H1 (cell line): Measurements from ENCODE around the gene MBLAC2. TPM values are rescaled to one million over a fixed set of nuclear protein-coding genes. Genes with fewer than 3 reads are reported as not detected.

ENCODE experiments used
- CTCF ChIA-PET: fragments of 300-600 bp; sonication (Branson Sonifier 250); formaldehyde crosslinking; loops from one replicate; lab custom pipeline; 2021; ENCODE audit not compliant: partially characterized antibody; lab: Charles Lee
- POLR2A ChIA-PET: fragments of 300-600 bp; sonication (Branson Sonifier 250); formaldehyde crosslinking; loops from one replicate; lab custom pipeline; 2021; ENCODE audit warnings: inconsistent platforms; ENCODE audit not compliant: partially characterized antibody; lab: Charles Lee
- DNase-seq, 2 experiments: peaks; one replicate each; pipeline versions ENCODE4 v3.0.0 to v3.0.0-alpha.2; 2010 to 2022; ENCODE audit warnings: low spot score in 2 of 2, low read depth in 1 of 2, mixed read lengths in 1 of 2
- FAIRE-seq: peaks from 2 replicates; lab custom pipeline; 2011; peaks lifted over from hg19 to GRCh38; lab: Jason Lieb, UNC
- H2AFZ ChIP-seq: 2 replicates; pipeline ENCODE4 v1.8.1; 2012; ENCODE audit warnings: low read length, inconsistent platforms
- H2AK5ac ChIP-seq: 2 replicates; pipeline ENCODE4 v1.6.1; 2013; ENCODE audit warnings: low read depth, low read length
- H2BK120ac ChIP-seq: replicated peaks from 2 replicates; pipeline ENCODE3; 2013; ENCODE audit warnings: low read depth, low read length, inconsistent platforms
- H2BK12ac ChIP-seq: 2 replicates; pipeline ENCODE4 v1.6.1; 2013; ENCODE audit warnings: low read depth, low read length
- H2BK15ac ChIP-seq: 2 replicates; pipeline ENCODE4 v1.6.1; 2013; ENCODE audit warnings: low read length
- H2BK20ac ChIP-seq: 2 replicates; pipeline ENCODE4 v1.6.1; 2013; ENCODE audit warnings: low read length
- H2BK5ac ChIP-seq: 2 replicates; pipeline ENCODE4 v1.6.1; 2013; ENCODE audit warnings: low read depth, low read length
- H3K14ac ChIP-seq: 2 replicates; pipeline ENCODE4 v1.6.1; 2013; ENCODE audit warnings: inconsistent platforms; ENCODE audit not compliant: insufficient read length
- H3K18ac ChIP-seq: 2 replicates; pipeline ENCODE4 v1.6.1; 2013; ENCODE audit warnings: low read length; ENCODE audit errors: extremely low read depth
- H3K23ac ChIP-seq: 2 replicates; pipeline ENCODE4 v1.6.1; 2013; ENCODE audit warnings: inconsistent platforms; ENCODE audit not compliant: insufficient read length
- H3K23me2 ChIP-seq: 2 replicates; pipeline ENCODE4 v1.6.1; 2013; ENCODE audit warnings: low read depth, low read length
- H3K27ac ChIP-seq: 2 replicates; pipeline ENCODE4 v1.6.1; 2011; ENCODE audit warnings: low read depth, low read length, inconsistent platforms
- H3K27me3 ChIP-seq, 4 experiments: replicated peaks in 1 of 4; 1 replicate in 1 of 4; 2 replicates in 3 of 4; pipeline versions ENCODE4 v1.6.1 to v1.8.1; 2011 to 2013; ENCODE audit warnings: low read length in 3 of 4, mild to moderate bottlenecking in 3 of 4, inconsistent platforms in 2 of 4, mixed read lengths in 2 of 4, moderate library complexity in 1 of 4; ENCODE audit not compliant: control insufficient read depth in 3 of 4, insufficient read depth in 3 of 4; ENCODE audit errors: extremely low read depth in 1 of 4
- H3K36me3 ChIP-seq, 4 experiments: 2 replicates each; pipeline versions ENCODE4 v1.6.1 to v1.8.1; 2011 to 2013; ENCODE audit warnings: mild to moderate bottlenecking in 4 of 4, low read length in 3 of 4, moderate library complexity in 2 of 4, control low read depth in 1 of 4, inconsistent platforms in 1 of 4; ENCODE audit not compliant: insufficient read depth in 4 of 4, control insufficient read depth in 2 of 4
- H3K4ac ChIP-seq: replicated peaks from 2 replicates; pipeline ENCODE3; 2013; ENCODE audit warnings: low read length, low read depth, mixed read lengths, inconsistent platforms; ENCODE audit not compliant: insufficient read length
- H3K4me1 ChIP-seq, 4 experiments: replicated peaks in 1 of 4; 1 replicate in 1 of 4; 2 replicates in 3 of 4; pipeline versions ENCODE4 v1.6.1 to v1.8.1; 2011 to 2013; ENCODE audit warnings: low read length in 3 of 4, inconsistent platforms in 2 of 4, mixed read lengths in 1 of 4; ENCODE audit not compliant: insufficient read depth in 4 of 4, control insufficient read depth in 3 of 4
- H3K4me2 ChIP-seq, 2 experiments: 2 replicates each; pipeline versions ENCODE4 v1.6.1 to v1.8.1; 2011 to 2013; ENCODE audit warnings: low read depth in 2 of 2, low read length in 2 of 2, control low read depth in 1 of 2, inconsistent platforms in 1 of 2, mild to moderate bottlenecking in 1 of 2; ENCODE audit not compliant: insufficient read depth in 1 of 2
- H3K4me3 ChIP-seq, 4 experiments: fragments of 200-600, 300-600 bp in 1 of 4; sonication (generic), shearing (Covaris generic), sonication (Bioruptor Twin) in 1 of 4; 2 replicates each; pipeline versions ENCODE4 v1.5.1 to v1.8.1; 2011 to 2016; ENCODE audit warnings: low read length in 4 of 4, low read depth in 3 of 4, control low read depth in 2 of 4, inconsistent platforms in 2 of 4, mild to moderate bottlenecking in 2 of 4, mixed read lengths in 1 of 4, moderate library complexity in 1 of 4; ENCODE audit not compliant: insufficient read depth in 2 of 4; ENCODE audit errors: extremely low read depth in 1 of 4
- H3K56ac ChIP-seq: replicated peaks from 2 replicates; pipeline ENCODE3; 2013; ENCODE audit warnings: low read depth, mild to moderate bottlenecking, mixed read lengths, low read length, inconsistent platforms; ENCODE audit not compliant: insufficient read length
- H3K79me1 ChIP-seq: 2 replicates; pipeline ENCODE4 v1.6.1; 2013; ENCODE audit warnings: low read depth, low read length, control low read depth
- H3K79me2 ChIP-seq, 2 experiments: 2 replicates each; pipeline versions ENCODE4 v1.6.1 to v1.8.1; 2012 to 2013; ENCODE audit warnings: low read length in 2 of 2, mild to moderate bottlenecking in 2 of 2, inconsistent platforms in 1 of 2; ENCODE audit not compliant: insufficient read depth in 2 of 2, control insufficient read depth in 1 of 2
- H3K9ac ChIP-seq, 4 experiments: replicated peaks in 1 of 4; 1 replicate in 1 of 4; 2 replicates in 3 of 4; pipeline versions ENCODE4 v1.6.1 to v1.8.1; 2011 to 2013; ENCODE audit warnings: low read depth in 3 of 4, low read length in 3 of 4, control low read depth in 2 of 4, mild to moderate bottlenecking in 2 of 4, moderate library complexity in 2 of 4, inconsistent platforms in 1 of 4; ENCODE audit errors: extremely low read depth in 1 of 4
- H3K9me3 ChIP-seq, 2 experiments: 2 replicates each; pipeline versions ENCODE4 v1.6.1 to v1.8.1; 2012 to 2013; ENCODE audit warnings: mild to moderate bottlenecking in 2 of 2, moderate library complexity in 2 of 2, control low read depth in 1 of 2, inconsistent platforms in 1 of 2, low read depth in 1 of 2, low read length in 1 of 2, mixed read lengths in 1 of 2; ENCODE audit not compliant: insufficient read depth in 2 of 2
- H4K20me1 ChIP-seq, 2 experiments: replicated peaks in 1 of 2; 2 replicates each; pipeline versions ENCODE3 to v1.8.1; 2011 to 2013; ENCODE audit warnings: inconsistent platforms in 2 of 2, low read length in 2 of 2, mild to moderate bottlenecking in 1 of 2; ENCODE audit not compliant: insufficient read depth in 2 of 2, control insufficient read depth in 1 of 2
- H4K5ac ChIP-seq: 2 replicates; pipeline ENCODE4 v1.6.1; 2013; ENCODE audit warnings: low read length, low read depth, mixed read lengths, inconsistent platforms; ENCODE audit not compliant: insufficient read length
- H4K8ac ChIP-seq: 2 replicates; pipeline ENCODE4 v1.8.0; 2013; ENCODE audit warnings: mild to moderate bottlenecking, moderate library complexity, low read length, inconsistent platforms; ENCODE audit not compliant: insufficient read depth; ENCODE audit errors: extremely low read depth
- H4K91ac ChIP-seq: replicated peaks from 2 replicates; pipeline ENCODE3; 2013; ENCODE audit warnings: low read length, mixed read lengths, inconsistent platforms; ENCODE audit not compliant: insufficient read length
- CBX5 ChIP-seq: fragments of 300-800, 300-1000 bp; sonication (generic); IDR thresholded peaks from 2 replicates; pipeline ENCODE4 v1.7.1; 2016; ENCODE audit warnings: antibody characterized with exemption, low read length, low read depth
- JUN ChIP-seq: IDR thresholded peaks from 2 replicates; pipeline ENCODE4 v1.6.1; 2011; ENCODE audit warnings: low read depth, mild to moderate bottlenecking, improper control_type of control experiment, low read length
- RAD21 ChIP-seq, 2 experiments: IDR thresholded peaks in 1 of 2; conservative IDR thresholded peaks in 1 of 2; 2 replicates each; pipeline ENCODE4 v1.6.1; 2011; ENCODE audit warnings: low read depth in 2 of 2, low read length in 2 of 2, improper control_type of control experiment in 1 of 2, inconsistent platforms in 1 of 2, mild to moderate bottlenecking in 1 of 2, moderate library complexity in 1 of 2
- RBBP5 ChIP-seq: IDR thresholded peaks from 2 replicates; pipeline ENCODE4 v1.7.1; 2012; ENCODE audit warnings: low read depth, mild to moderate bottlenecking, inconsistent platforms, low read length, moderate library complexity, borderline replicate concordance
- SIN3A ChIP-seq, 2 experiments: IDR thresholded peaks in 1 of 2; conservative IDR thresholded peaks in 1 of 2; 2 replicates each; pipeline ENCODE4 v1.6.1; 2011 to 2012; ENCODE audit warnings: low read length in 2 of 2, improper control_type of control experiment in 1 of 2, low read depth in 1 of 2, mild to moderate bottlenecking in 1 of 2
- WGBS, 2 experiments: shearing (Covaris generic) in 1 of 2; methylation state at CpG; one replicate each; pipeline versions ENCODE4 v1.1.6 to v1.1.7; 2013 to 2015; ENCODE audit warnings: low lambda C conversion rate in 2 of 2, mixed read lengths in 2 of 2, inconsistent platforms in 1 of 2, low coverage in 1 of 2, missing lambda C conversion rate in 1 of 2; ENCODE audit not compliant: insufficient replicate concordance in 2 of 2, insufficient coverage in 1 of 2, insufficient read length in 1 of 2; ENCODE audit errors: extremely low coverage in 1 of 2, missing lambda C conversion rate in 1 of 2; 5-methylcytosine and 5-hydroxymethylcytosine counted together
- polyA plus RNA-seq, 7 experiments: library from polyadenylated mRNA; depleted of rRNA in 3 of 7; stranded (reverse) in 5 of 7; unstranded in 2 of 7; fragments of >200 nt in 5 of 7; fragments of 200-250 nt in 2 of 7; gene quantifications; 1 replicate in 5 of 7; 2 replicates in 1 of 7; 4 replicates in 1 of 7; pipeline versions ENCODE4 v1.2.1 to v1.2.3, GENCODE V29; 2011 to 2013; ENCODE audit warnings: missing spikeins in 2 of 7, mixed read lengths in 2 of 7
- total RNA-seq: library from RNA; stranded (reverse); fragmentation: NEBNext Ultra II Directional; extraction: Animal tissue kit (Norgen Biotek cat#: 25700); gene quantifications from 2 replicates; pipeline ENCODE4 v1.2.1, GENCODE V29; 2021
- TF ChIP-seq, protein P1 (sequence below), 3 experiments: IDR thresholded peaks; 1 replicate in 2 of 3; 2 replicates in 1 of 3; pipeline versions ENCODE4 v1.5.1 to v1.6.1; 2011; ENCODE audit warnings: low read length in 3 of 3, mild to moderate bottlenecking in 3 of 3, inconsistent platforms in 2 of 3, low read depth in 1 of 3, moderate library complexity in 1 of 3; ENCODE audit not compliant: insufficient read depth in 1 of 3; ENCODE audit errors: control extremely low read depth in 1 of 3

MBLAC2 gene
- total and polyA plus RNA-seq, 2 of the 8 experiments (the other 6 are each of a cell fraction or from before 2014, with no cell fraction given): 2.8 to 6.7 TPM

DNA sequence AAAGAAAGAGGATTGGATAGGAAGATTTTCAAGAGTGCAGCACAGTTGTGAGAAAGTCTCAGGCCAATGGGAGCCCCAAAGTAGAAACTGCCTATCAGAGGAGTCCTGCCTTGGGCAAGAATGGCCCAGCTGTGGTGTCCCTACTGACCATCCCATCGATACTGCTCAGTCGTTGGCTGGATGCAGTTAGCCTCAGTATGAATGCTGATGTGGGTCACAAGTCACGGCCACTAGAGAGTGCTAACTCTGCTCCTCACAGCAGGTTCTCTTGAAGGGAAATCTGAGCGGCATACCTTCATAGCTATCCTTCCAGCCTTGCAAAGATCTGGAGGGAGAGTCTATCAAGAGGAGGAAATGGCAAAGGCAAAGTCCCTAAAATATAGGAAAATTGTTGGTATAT, 53.4 kb downstream of the MBLAC2 start:
- H3K4ac ChIP-seq: no peak overlapping the region
- no peaks in the 10 kb centered on the region for H3K27me3 ChIP-seq
- no peak overlapping the region for H4K91ac ChIP-seq
- no peak overlapping the region for H3K4me3 ChIP-seq
- H2BK120ac ChIP-seq: no peak overlapping the region
- H3K23me2 ChIP-seq: no peaks in the 10 kb centered on the region
- no peak overlapping the region for H3K56ac ChIP-seq
- FAIRE-seq (peak; percentile 85), DNase-seq (no peak)
- H3K79me1 ChIP-seq: no peaks in the 10 kb centered on the region
- no peak overlapping the region for H2AK5ac ChIP-seq
- ChIA-PET CTCF (interaction anchor here (0.7 to 2.8 kb wide), 13 partner anchors 8 to 362 kb away, joined by 3 to 16 read pairs (median 3); partner anchors contain the start of genes CETN3 and LYSMD3), POLR2A (interaction anchor here (2.5 kb wide), 1 partner anchor 11 kb away, joined by 17 read pairs; the partner anchor contains the start of gene CETN3)
- H2BK5ac ChIP-seq: no peak overlapping the region
- peak overlapping the region; percentile 70 for H2AFZ ChIP-seq
- no peak overlapping the region for H4K8ac ChIP-seq
- H3K4me1 ChIP-seq: no peaks in the 10 kb centered on the region; a peak in 1 of 7 replicates
- H3K4me2 ChIP-seq: no peak overlapping the region
- H3K36me3 ChIP-seq: no peaks in the 10 kb centered on the region
- H2BK15ac ChIP-seq: no peak overlapping the region
- no peak overlapping the region for H3K14ac ChIP-seq
- no peaks in the 10 kb centered on the region for H3K9me3 ChIP-seq
- no peak overlapping the region for H3K9ac ChIP-seq
- no peaks in the 10 kb centered on the region for H3K79me2 ChIP-seq
- no peak overlapping the region for H3K23ac ChIP-seq
- no peak overlapping the region for H3K27ac ChIP-seq
- H4K5ac ChIP-seq: no peak overlapping the region
- H2BK12ac ChIP-seq: no peak overlapping the region
- 43% methylated on average over 4 of the region's 4 CpGs; no CpG with 5 or more reads in 1 of the 2 experiments for WGBS, 2 experiments
- TF ChIP-seq CBX5 (no peak), RAD21 (IDR thresholded peaks at IDR 0.05 in 1 of 2, conservative IDR thresholded peaks at IDR 0.05 in 1 of 2; ENCODE audit: low read depth in 2 of 2, low read length in 2 of 2) (peak; percentile 37 to 54), JUN (no peak), SIN3A (conservative IDR thresholded peaks at IDR 0.05 in 1 of 2, IDR thresholded peaks at IDR 0.05 in 1 of 2; ENCODE audit: low read depth in 1 of 2, low read length in 2 of 2) (no peak), RBBP5 (no peak)
- TF ChIP-seq, protein P1, sequence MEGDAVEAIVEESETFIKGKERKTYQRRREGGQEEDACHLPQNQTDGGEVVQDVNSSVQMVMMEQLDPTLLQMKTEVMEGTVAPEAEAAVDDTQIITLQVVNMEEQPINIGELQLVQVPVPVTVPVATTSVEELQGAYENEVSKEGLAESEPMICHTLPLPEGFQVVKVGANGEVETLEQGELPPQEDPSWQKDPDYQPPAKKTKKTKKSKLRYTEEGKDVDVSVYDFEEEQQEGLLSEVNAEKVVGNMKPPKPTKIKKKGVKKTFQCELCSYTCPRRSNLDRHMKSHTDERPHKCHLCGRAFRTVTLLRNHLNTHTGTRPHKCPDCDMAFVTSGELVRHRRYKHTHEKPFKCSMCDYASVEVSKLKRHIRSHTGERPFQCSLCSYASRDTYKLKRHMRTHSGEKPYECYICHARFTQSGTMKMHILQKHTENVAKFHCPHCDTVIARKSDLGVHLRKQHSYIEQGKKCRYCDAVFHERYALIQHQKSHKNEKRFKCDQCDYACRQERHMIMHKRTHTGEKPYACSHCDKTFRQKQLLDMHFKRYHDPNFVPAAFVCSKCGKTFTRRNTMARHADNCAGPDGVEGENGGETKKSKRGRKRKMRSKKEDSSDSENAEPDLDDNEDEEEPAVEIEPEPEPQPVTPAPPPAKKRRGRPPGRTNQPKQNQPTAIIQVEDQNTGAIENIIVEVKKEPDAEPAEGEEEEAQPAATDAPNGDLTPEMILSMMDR (IDR thresholded peaks at IDR 0.05; ENCODE audit: control extremely low read depth in 1 of 3, insufficient read depth in 1 of 3, low read depth in 1 of 3, low read length in 3 of 3): peak; percentile 40 to 67 (median 41)
- no peak overlapping the region for H3K18ac ChIP-seq
- no peak overlapping the region for H2BK20ac ChIP-seq
- no peaks in the 10 kb centered on the region for H4K20me1 ChIP-seq
